Glomerular endothelial cell (primary cell): ENCODE data around the gene LRGUK. TPM values are rescaled to one million over a fixed set of nuclear protein-coding genes. Genes with fewer than 3 reads are reported as not detected.
"Not testable (repeated sequence)": the region's sequence is repeated elsewhere in the genome, so short reads cannot be mapped to it uniquely, and the experiment has no call there.

ENCODE experiments used
- DNase-seq: peaks from one replicate; pipeline ENCODE4 v3.0.0-alpha.2; 2011; ENCODE audit warnings: low read depth, low spot score; ENCODE audit errors: extremely low read depth
- total RNA-seq: library from RNA; depleted of rRNA; stranded (reverse); fragments of >200 nt; gene quantifications from 2 replicates; pipeline ENCODE4 v1.2.3, GENCODE V29; 2015

LRGUK gene
- 0.18 and 0.34 TPM in 2 replicates for total RNA-seq

DNA sequence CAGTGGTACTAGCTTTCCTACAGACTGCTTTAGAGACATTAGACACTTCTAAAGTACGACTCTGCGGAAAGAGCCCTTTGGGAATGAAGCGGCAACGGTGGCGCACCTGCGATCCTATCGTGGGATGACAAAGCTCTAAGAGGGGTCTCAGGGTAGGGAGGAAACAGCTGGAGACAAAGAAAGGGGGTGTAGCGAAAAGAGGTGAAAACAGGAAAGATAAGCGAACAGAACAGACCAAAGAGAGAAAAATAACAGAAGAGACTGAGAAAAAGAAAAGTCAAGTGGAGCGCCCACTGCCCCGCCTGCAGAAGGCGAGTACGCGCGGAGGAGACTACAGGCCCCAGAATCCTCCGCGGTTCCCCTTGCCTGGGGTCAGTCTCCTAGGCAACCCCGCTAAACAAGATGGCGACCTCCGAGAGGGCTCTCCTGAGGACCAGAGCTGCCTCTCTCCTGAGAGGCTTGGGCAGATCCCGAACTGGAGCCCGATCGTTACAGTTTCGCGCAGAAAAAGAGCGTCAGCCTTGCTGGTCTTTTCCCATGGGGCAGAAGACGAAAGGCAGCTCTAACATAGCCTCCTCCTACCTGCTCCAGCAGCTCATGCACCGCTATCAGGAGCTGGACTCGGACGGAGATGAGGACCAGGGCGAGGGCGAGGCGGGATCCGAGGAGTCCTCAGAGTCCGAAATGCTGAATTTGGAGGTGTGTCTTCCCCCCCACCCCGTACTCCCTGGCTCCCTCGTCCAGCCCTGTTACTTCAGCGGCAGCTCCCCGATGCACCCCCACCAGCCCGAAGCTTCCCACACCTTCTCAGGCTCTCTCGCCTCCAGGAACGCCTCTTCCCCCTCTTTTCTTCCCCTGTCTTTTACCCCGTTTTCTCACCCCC, at the start of gene LRGUK:
LRGUK (plus strand) TSS at position 375 of the 883 bp plus-strand sequence; CDS start at position 403, 28 bp downstream.
- DNase-seq = peak; percentile 16

DNA sequence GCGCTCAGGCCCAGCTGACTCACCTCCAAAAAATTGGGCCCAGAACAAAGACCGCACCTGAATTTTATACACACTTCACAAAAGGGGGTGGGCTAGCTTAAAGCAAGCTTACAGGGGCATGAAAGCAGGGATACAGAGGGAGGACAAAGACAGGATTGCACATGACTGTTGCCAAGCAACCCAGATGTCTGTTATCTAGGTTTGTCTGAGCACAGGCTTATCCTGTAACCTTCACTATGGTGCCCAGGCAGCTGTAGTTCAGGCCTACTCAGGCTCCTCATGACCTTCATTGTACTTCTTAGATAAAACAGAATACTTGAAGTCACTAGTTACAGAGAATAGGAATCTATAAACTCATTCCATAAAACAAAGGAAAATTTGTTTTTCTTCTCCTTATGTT, 49.6 kb upstream of the LRGUK start:
- not testable (repeated sequence) for DNase-seq

DNA sequence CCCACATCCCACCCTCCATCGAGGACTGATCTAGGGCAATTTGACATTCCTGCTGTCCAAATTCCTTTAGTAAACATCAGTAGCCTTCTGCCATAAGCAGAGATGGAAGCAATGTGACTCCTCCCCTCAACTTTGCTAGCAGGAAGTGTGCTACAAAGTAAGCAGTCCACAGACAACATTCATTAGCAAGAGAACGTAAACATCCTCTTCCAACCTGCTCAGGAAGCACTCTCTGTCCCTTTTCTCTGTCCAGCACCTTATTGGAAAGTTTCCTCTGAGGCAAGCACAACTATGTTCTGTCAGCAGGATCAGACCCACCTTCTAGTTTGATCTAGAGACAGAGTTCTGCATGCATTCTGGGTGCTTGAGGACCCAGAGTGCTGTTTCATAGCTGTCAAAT, 48.1 kb upstream of the LRGUK start:
- no peak for DNase-seq

- no peak for DNase-seq
These were observed 45.4 kb upstream of the LRGUK start for GRCh38 chr7:134081695-134082094.

DNA sequence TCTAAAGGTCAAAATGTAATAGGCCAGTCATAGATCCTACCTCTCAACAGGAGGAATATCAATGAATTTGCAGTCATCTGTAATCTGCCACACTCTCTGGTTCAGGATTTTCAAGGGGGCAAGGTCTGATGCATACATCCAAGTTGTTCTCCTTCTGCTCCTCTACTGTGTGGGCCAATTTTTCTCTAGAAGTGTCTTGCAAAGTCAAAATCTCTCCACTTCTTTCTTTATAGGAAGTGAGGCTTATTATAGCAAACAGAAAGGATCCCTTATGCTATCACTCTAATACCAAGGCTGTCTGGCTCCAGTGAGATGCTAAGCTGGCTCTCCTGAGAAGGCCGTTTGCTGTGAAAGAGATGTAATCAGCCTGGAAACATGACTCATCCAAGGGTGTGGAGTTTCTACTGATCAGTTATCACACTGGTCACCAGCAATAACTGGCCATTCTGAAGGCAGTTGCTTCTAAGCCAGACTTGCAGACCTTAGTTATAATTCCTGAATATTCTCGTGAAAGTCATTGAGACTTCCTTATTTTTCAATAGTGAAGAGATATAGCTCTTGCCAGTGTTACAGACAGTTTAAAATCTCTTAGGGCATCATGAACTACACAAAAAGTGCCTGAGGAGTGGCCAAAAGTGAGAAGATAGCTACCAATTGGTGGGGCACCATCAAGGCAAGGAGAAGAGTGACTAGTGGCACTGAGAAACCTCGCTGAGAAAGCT, 43.2 kb upstream of the LRGUK start:
- DNase-seq = no peak

DNA sequence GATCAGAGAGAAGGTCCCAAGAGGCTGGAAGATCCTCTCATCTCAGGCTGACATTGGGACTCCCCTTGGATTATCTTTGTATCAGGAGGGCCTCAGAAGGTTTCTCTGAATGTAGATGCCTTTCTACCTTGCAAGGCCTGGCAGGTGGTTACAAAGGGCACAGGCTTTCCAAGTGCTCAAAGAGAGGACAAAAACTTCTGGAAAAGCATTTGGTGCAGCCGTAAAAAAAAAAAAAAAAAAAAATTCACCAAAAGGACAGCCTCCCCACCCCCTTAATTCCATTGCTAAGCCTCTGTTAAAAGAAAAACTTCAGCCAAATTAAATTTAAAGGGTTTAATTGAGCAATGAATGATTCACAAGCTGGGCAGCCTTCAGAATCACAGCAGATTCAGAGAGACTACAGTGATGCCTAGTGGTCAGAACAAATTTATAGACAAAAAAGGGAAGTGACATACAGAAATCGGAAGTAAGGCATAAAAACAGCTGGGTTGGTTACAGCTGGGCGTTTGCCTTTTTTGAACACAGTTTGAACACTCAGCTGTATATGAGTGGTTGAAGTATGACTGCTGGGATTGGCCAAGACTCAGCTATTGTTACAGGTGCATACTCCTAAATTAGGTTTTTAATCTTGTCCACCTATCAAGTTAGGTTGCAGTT, 42.5 kb upstream of the LRGUK start:
- no peak for DNase-seq

GRCh38 chr7:134085311-134085710, 41.8 kb upstream of the LRGUK start:
- DNase-seq = no peak

DNA sequence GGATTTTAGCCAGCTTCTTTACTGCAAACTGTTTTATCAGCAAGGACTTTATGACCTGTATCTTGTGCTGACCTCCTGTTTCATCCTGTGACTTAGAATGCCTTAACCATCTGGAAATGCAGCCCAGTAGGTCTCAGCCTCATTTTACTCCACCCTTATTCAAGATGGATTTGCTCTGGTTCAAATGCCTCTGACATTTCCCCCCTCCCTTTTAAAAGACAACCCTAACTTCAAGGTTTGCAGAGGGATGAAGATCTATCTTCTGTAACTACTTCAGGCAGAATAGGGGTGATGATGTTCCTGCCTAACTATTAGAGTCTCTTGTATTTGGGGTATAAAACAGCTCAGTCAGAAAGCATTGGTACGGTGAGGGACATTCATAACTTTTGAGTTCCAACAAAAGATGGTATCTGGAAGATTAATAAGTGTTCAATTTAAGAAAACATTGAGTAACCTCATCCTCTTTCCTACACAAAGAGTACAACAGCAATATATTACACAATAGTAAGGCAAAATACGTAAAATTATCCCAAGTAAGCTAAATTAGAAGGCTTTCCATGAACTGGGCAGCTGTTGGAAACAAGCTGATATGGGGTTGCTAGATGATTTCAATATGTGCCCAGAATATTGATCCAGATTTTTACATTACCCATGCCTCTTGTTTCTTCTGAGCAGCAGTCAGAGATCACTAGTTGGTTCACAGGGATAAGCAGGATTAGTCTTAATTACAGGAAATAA, 40.0 kb upstream of the LRGUK start:
- DNase-seq = no peak

GRCh38 chr7:134088199-134088598, 38.9 kb upstream of the LRGUK start:
- no peak for DNase-seq

DNA sequence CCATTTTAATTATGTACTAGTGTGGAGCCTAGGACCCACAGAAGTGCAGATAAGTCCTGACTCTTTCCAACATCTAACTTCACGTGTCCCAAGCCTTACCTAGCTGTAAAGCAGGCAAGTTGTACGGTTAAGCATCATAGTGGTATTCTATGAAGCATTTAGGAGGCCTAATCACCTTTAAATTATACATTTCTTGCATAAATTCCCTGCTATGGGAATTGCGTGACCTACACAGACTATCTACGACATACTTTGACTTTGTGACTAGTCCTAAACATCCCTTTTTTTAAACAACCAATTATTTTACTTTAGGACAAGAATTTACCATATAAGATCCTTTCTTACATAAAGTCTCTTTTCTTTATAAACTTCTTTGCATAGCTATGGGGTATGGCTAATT, 37.7 kb upstream of the LRGUK start:
- no peak for DNase-seq

DNA sequence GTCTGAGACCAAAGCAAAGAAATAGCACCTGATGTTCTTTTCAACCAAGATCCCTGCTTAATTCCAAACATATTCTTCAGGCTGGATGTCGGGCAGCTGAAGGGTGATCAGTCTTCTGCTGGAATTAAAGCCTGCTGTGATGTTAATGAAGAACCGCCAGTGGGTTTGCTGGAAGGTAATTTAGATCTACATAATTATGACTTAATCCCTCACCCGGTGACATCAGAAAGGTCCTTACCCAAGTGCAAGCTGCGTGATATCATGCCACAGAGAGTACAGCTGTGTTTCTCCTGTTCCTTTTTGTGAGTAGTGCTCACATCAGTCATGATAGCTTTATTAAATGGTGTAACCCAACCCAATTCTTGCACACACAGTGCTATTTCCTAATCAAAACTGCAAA, 29.1 kb upstream of the LRGUK start:
- no peak for DNase-seq

DNA sequence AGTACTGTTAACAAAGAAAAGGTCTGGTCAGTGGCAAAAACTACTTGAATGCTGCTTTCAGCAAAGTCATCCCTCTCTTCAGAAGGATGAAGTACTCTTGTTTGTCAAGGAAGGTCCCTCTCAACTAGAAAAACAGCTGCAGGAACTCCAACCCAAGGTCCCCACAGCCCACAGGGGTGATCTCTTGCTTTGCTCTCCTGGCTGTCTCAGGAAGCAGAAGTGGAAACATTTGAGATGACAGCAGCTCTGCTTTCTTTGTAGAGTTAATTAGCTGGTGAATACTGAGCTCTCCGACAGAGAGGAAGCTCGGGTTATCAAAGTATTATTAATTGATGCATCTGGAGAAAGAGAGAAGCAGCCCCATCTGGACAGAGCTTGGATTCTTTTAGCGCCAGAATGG, 25.4 kb upstream of the LRGUK start:
- DNase-seq = no peak

DNA sequence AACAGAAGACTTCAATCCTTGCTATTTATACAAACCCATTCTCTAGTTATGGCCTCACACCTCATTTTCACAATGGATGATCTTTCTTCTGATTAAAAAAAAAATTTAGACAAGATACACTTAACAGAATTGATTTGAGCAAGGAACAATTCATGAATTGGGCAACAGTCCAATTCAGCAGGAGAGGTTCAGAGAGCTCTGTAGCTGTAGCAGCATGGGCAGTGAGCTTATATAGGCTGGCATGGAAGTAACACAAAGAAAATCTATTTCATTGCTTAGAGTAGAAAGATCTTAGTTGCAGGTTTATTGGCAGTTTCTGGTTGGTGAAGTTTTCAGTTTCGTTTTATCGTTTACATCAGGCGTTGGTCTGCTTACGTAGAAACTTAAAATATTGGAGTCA, 23.0 kb upstream of the LRGUK start:
- DNase-seq = no peak

GRCh38 chr7:134105841-134106240, 21.3 kb upstream of the LRGUK start:
- no peak for DNase-seq

GRCh38 chr7:134108802-134109201, 18.3 kb upstream of the LRGUK start:
- DNase-seq = no peak

- DNase-seq = no peak
These were observed 13.5 kb upstream of the LRGUK start for GRCh38 chr7:134113655-134114054.

DNA sequence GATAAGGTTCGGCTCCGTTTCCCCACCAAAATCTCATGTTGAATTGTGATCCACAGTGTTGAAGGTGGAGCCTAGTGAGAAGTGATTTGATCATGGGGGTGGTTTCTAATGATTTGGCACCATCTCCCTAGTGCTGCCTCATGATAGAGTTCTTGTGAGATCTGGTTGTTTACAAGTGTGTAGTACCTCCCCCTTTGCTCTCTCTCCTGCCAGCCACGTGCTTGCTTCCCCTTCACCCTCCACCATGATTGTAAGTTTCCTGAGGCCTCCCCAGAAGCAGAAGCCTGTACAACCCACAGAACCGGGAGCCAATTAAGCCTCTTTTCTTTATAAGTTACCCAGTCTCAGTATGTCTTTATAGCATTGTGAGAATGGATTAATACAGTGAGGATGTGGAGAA, 12.1 kb upstream of the LRGUK start:
- DNase-seq = no peak

DNA sequence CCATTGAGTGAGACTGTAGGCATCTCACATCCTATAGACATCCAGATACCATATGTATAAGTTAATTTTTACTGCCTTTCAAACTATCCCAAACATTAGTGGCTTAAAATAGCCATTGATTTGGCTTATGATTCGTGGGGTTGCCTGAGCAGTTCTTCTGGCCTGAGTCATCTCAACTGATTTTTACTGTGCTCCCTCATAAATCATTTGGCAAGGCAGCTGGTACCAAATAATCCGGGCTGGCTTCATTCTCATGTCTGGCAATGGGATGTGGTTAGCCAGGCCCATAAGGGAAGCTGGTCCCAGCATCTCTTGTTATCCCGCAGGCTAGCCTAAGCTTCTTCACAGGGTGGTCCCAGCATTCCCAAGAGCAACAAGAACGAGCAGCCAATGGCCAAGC, 6.7 kb upstream of the LRGUK start:
- no peak for DNase-seq

DNA sequence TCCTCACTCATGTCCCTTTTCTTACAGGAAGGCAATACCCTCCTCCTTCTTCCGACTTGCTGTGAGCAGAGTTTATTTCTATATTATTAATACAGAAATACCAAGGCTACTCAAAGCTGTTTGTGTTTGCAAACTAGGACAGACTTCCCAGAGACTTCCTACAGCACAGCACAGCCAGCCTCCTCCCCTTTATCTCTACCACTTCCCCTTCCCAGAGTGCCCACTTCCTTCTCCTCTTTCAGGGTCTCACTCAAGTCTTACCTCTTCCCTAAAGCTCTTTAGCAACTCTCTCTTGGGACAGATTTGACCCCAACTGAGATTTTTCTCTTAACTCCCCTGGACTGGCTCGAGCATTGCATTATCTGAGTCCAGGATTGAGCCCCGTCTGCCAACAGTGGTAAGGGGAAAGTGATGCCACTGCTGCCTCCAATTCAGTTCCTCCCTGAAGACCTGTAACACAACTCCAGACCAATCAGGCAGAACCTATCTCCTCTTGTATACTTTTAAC, 5.5 kb upstream of the LRGUK start:
- DNase-seq = no peak

GRCh38 chr7:134122980-134123379, 4.2 kb upstream of the LRGUK start:
- no peak for DNase-seq

- no peak for DNase-seq
These were observed 994 bp upstream of the LRGUK start for GRCh38 chr7:134126146-134126545.
